ENCODE measurements around the gene TGM4.
"Not testable (repeated sequence)": the region's sequence is repeated elsewhere in the genome, so short reads cannot be mapped to it uniquely, and the experiment has no call there.

The TGM4 gene

GRCh38 chr3:44918087-44918486 is 43.7 kb downstream of the TGM4 start:
- DNase-seq, result no peak

- no peak for DNase-seq
Observed at GRCh38 chr3:44918581-44918980, 44.2 kb downstream of the TGM4 start.

- DNase-seq, result no peak
Observed at GRCh38 chr3:44920081-44920480, 45.7 kb downstream of the TGM4 start.

GRCh38 chr3:44923632-44924456 is 49.4 kb downstream of the TGM4 start:
- no peak for DNase-seq

GRCh38 chr3:44924457-44925084 is 50.2 kb downstream of the TGM4 start:
- DNase-seq, result no peak

- no peak for DNase-seq
Observed at GRCh38 chr3:44926172-44926571, 51.8 kb downstream of the TGM4 start.

GRCh38 chr3:44926921-44927320 is 52.5 kb downstream of the TGM4 start:
- DNase-seq, result no peak

- no peak for DNase-seq
Observed at GRCh38 chr3:44927371-44927770, 53.0 kb downstream of the TGM4 start.

- no peak for DNase-seq
Observed at GRCh38 chr3:44929782-44930181, 55.4 kb downstream of the TGM4 start.

- DNase-seq, result no peak
Observed at GRCh38 chr3:44930911-44931310, 56.5 kb downstream of the TGM4 start.

GRCh38 chr3:44931791-44932190 is 57.4 kb downstream of the TGM4 start:
- DNase-seq, result no peak

GRCh38 chr3:44932271-44932670 is 57.9 kb downstream of the TGM4 start:
- no peak for DNase-seq

- no peak for DNase-seq
Observed at GRCh38 chr3:44932986-44933944, 58.9 kb downstream of the TGM4 start.

GRCh38 chr3:44939581-44940036 is 65.2 kb downstream of the TGM4 start:
- no peak for DNase-seq

GRCh38 chr3:44942202-44942921 is 68.0 kb downstream of the TGM4 start:
- DNase-seq, result no peak

GRCh38 chr3:44948239-44948638 is 73.8 kb downstream of the TGM4 start:
- DNase-seq, result no peak

GRCh38 chr3:44949770-44950169 is 75.4 kb downstream of the TGM4 start:
- not testable (repeated sequence) for DNase-seq

GRCh38 chr3:44950275-44950734 is 75.9 kb downstream of the TGM4 start:
- DNase-seq, result no peak

- no peak for DNase-seq
Observed at GRCh38 chr3:44952689-44953088, 78.3 kb downstream of the TGM4 start.

- no peak for DNase-seq
Observed at GRCh38 chr3:44954304-44954703, 79.9 kb downstream of the TGM4 start.

GRCh38 chr3:44954962-44955361 is 80.6 kb downstream of the TGM4 start:
- DNase-seq, result no peak

GRCh38 chr3:44955917-44956316 is 81.5 kb downstream of the TGM4 start:
- DNase-seq, result no peak

Measured in T-helper 2 cell (primary cell).